OCI-LY1 (cell line): ENCODE results near the gene ENDOD1.

Experiments used
- CTCF ChIP-seq: fragments of 200-600 bp; sonication (generic), shearing (Covaris generic); IDR thresholded peaks from 2 replicates; pipeline ENCODE4 v1.5.1; 2017; ENCODE audit warnings: mild to moderate bottlenecking, antibody characterized with exemption, low read length, moderate library complexity, mixed read lengths
- EZH2 ChIP-seq: fragments of 200-600 bp; sonication (generic), shearing (Covaris generic); IDR thresholded peaks from 2 replicates; pipeline ENCODE4 v1.8.0; 2017; ENCODE audit warnings: borderline replicate concordance, mixed run types, mild to moderate bottlenecking, antibody characterized with exemption, low read length, moderate library complexity, mixed read lengths

GRCh38 chr11:95068549-95068948 lies 21.1 kb upstream of the ENDOD1 start:
- TF ChIP-seq CTCF (no peak), EZH2 (no peak)
